Measurements from ENCODE around the gene COL19A1.

Gene COL19A1

GRCh38 chr6:70246118-70246517 lies 379.8 kb downstream of the COL19A1 start:
- no peak for DNase-seq

DNA sequence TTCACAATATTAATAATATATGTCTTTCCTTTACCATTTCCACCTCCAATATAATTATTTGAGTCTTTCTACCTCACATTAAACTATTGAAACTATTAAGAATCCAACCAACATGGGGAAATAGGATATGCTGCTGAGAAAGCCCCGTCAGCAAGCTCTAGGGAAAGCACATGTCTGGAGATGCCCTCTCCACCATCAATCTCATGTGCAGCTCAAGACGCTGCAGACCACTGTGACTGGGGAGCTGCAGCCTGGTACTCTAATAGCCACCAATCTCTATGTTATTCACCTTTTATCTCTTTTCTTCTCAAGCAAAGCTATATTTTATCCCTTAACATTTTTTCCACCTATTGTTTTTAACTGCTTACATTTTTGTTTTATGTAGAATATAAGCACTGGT lies 386.2 kb downstream of the COL19A1 start:
- DNase-seq: no peak

GRCh38 chr6:70253923-70254322 lies 387.6 kb downstream of the COL19A1 start:
- DNase-seq: no peak

DNA sequence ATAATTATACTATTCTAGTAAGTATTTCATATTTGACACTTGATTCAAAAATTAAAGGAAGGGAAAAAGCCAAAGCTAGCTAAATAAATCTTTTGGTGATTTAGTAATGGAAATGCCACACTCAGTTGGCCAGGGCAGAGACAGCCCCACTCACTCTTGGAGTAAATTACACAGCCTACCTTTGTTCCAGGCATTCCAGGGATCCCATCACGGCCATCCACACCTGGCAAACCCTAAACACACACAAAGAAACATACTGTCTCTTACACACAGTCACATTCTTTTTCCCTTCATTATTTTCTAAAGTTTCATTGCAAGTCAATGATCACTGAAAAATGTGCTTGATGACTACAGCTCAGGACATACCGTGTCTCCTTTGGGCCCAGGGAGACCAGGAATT lies 388.4 kb downstream of the COL19A1 start:
- no peak for DNase-seq

DNA sequence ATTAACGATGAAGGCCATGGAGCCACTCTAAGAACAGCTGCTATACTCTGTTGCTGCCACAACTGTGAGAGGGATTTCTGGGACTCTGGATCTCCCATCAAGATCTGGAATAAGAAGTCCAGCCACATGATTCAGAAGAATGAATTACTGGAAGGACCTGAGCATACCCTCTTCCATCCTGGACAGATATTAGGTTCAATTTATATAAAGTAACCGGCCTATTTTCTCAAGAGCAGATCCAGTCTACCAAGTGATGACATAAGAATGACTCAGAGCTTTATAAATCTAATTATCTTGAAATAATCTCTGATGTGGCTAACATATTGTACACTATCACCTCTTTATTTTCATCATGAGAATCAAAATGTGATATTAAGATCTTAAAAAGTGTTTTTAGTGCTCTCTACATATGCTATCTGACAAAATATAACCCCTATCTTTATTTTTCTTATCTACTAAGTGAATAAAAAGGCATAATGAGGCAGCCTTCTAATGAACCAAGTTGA lies 391.5 kb downstream of the COL19A1 start:
- no peak for DNase-seq

GRCh38 chr6:70258483-70258882 lies 392.1 kb downstream of the COL19A1 start:
- no peak for DNase-seq
